Suprapubic skin (tissue), 4 donors: ENCODE measurements around the gene MAJIN.

Source experiments
- EP300 ChIP-seq: sonication (generic); formaldehyde crosslinking; IDR thresholded peaks from one replicate; pipeline ENCODE4 v1.6.1; 2017; ENCODE audit warnings: antibody characterized with exemption
- POLR2A ChIP-seq, 2 donors: fragments of 450-650 bp; IDR thresholded peaks; one replicate each; pipeline ENCODE4 v1.6.1; 2017; ENCODE audit warnings: antibody characterized with exemption in 2 of 2, mild to moderate bottlenecking in 2 of 2, moderate library complexity in 2 of 2
- POLR2AphosphoS5 ChIP-seq, 3 donors: sonication (generic); formaldehyde crosslinking; IDR thresholded peaks; one replicate each; pipeline ENCODE4 v1.6.1; 2017; ENCODE audit warnings: antibody characterized with exemption in 3 of 3
- TF ChIP-seq, protein P1 (sequence below), 2 donors: fragments of 200-600 bp in 1 of 2; fragments of 450-650 bp in 1 of 2; sonication (generic) in 1 of 2; IDR thresholded peaks; one replicate each; pipeline ENCODE4 v1.5.1; 2016 to 2019; ENCODE audit warnings: antibody characterized with exemption in 2 of 2, mild to moderate bottlenecking in 1 of 2, moderate library complexity in 1 of 2

DNA sequence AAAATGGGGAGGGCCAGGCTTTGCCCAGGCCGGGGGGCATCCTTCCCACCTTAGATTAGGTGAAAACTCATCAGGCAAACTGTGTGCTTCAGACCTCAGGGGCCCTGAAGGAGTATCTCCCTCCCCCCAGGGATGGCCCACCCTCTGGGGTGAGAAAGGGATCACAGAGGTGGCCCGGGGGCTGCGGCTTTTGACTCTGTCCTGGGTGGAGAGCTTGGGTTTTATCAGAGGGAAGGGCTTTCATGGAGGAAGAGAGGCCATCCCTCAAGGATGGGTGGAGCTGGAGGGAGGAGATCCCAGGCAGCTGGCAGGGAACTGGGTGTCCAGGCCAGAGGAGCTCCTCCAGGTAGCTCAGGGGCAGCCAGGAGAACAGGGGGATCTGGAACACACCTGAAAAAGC lies 50.5 kb downstream of the MAJIN start:
- TF ChIP-seq, protein P1, sequence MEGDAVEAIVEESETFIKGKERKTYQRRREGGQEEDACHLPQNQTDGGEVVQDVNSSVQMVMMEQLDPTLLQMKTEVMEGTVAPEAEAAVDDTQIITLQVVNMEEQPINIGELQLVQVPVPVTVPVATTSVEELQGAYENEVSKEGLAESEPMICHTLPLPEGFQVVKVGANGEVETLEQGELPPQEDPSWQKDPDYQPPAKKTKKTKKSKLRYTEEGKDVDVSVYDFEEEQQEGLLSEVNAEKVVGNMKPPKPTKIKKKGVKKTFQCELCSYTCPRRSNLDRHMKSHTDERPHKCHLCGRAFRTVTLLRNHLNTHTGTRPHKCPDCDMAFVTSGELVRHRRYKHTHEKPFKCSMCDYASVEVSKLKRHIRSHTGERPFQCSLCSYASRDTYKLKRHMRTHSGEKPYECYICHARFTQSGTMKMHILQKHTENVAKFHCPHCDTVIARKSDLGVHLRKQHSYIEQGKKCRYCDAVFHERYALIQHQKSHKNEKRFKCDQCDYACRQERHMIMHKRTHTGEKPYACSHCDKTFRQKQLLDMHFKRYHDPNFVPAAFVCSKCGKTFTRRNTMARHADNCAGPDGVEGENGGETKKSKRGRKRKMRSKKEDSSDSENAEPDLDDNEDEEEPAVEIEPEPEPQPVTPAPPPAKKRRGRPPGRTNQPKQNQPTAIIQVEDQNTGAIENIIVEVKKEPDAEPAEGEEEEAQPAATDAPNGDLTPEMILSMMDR (IDR thresholded peaks at IDR 0.05) = no peak
- TF ChIP-seq POLR2A (IDR thresholded peaks at IDR 0.05) = no peak
- no peak for TF ChIP-seq EP300
- TF ChIP-seq POLR2AphosphoS5 (IDR thresholded peaks at IDR 0.05) = no peak
